Heart left ventricle (tissue), 16 donors: Measurements from ENCODE around the gene HTT-AS. TPM values are rescaled to one million over a fixed set of nuclear protein-coding genes. Genes with fewer than 3 reads are reported as not detected.
"Not testable (repeated sequence)": the region's sequence is repeated elsewhere in the genome, so short reads cannot be mapped to it uniquely, and the experiment has no call there.

ENCODE experiments used
- ATAC-seq, 4 donors: fragments of 200-7000 bp; cut with Tn5 transposase; one replicate each; pipeline ENCODE4 v1.9.1; 2020 to 2022; ENCODE audit warnings: moderate library complexity in 4 of 4, mild to moderate bottlenecking in 3 of 4, moderate number of reproducible peaks in 1 of 4
- DNase-seq, 5 donors: peaks; one replicate each; pipeline ENCODE4 v3.0.0-alpha.2; 2020
- H3K27ac ChIP-seq, 12 donors: fragments of 200-600 bp; sonication (generic) in 4 of 12; one replicate each; pipeline versions ENCODE4 v1.5.0 to v1.8.0; 2016 to 2022; ENCODE audit warnings: mild to moderate bottlenecking in 2 of 12
- H3K27me3 ChIP-seq, 9 donors: fragments of 200-600 bp; sonication (generic) in 2 of 9; one replicate each; pipeline versions ENCODE4 v1.5.1 to v1.8.0; 2016 to 2022; ENCODE audit warnings: mild to moderate bottlenecking in 3 of 9
- H3K36me3 ChIP-seq, 9 donors: fragments of 200-600 bp; sonication (generic) in 2 of 9; one replicate each; pipeline versions ENCODE4 v1.5.0 to v1.8.0; 2018 to 2022; ENCODE audit warnings: mild to moderate bottlenecking in 2 of 9
- H3K4me1 ChIP-seq, 12 donors: fragments of 200-600 bp; sonication (generic) in 4 of 12; one replicate each; pipeline versions ENCODE4 v1.5.0 to v1.8.0; 2016 to 2022; ENCODE audit warnings: mild to moderate bottlenecking in 3 of 12
- H3K4me3 ChIP-seq, 12 donors: fragments of 200-600 bp; sonication (generic) in 4 of 12; one replicate each; pipeline versions ENCODE4 v1.5.0 to v1.8.0; 2017 to 2022; ENCODE audit warnings: mild to moderate bottlenecking in 9 of 12, moderate library complexity in 4 of 12
- H3K9me3 ChIP-seq, 12 donors: fragments of 200-600 bp; sonication (generic) in 4 of 12; one replicate each; pipeline versions ENCODE4 v1.5.0 to v1.8.0; 2016 to 2022; ENCODE audit warnings: mild to moderate bottlenecking in 1 of 12
- CTCF ChIP-seq, 12 donors: fragments of 200-600 bp; sonication (generic) in 4 of 12; IDR thresholded peaks; one replicate each; pipeline versions ENCODE4 v1.5.0 to v1.8.0; 2018 to 2022; ENCODE audit warnings: antibody characterized with exemption in 12 of 12, mild to moderate bottlenecking in 5 of 12
- POLR2A ChIP-seq, 2 donors: fragments of 450-650 bp; IDR thresholded peaks; one replicate each; pipeline ENCODE4 v1.6.1; 2017; ENCODE audit warnings: antibody characterized with exemption in 2 of 2, mild to moderate bottlenecking in 2 of 2, moderate library complexity in 2 of 2
- WGBS, 4 donors: extraction: QIAGEN DNeasy Blood & Tissue Kit in 2 of 4; methylation state at CpG; one replicate each; pipeline versions ENCODE4 v1.1.5 to v1.1.7; 2013 to 2018; 5-methylcytosine and 5-hydroxymethylcytosine counted together
- intact Hi-C, 10 donors: fragments of 100-400 bp; cut with DNase I; formaldehyde crosslinking; loops; one replicate each; pipeline versions ENCODE4 v1.11.1 to v1.14.2; 2022
- polyA plus RNA-seq, 2 donors: library from polyadenylated mRNA; stranded (reverse); fragments of 200-250 nt; gene quantifications; one replicate each; pipeline ENCODE4 v1.2.3, GENCODE V29; 2013
- total RNA-seq, 9 donors: library from RNA; depleted of rRNA in 2 of 9; stranded (reverse); fragments of >200 nt in 2 of 9; fragmentation: NEBNext Ultra II Directional in 3 of 9; extraction: Animal tissue kit (Norgen Biotek cat#: 25700) in 3 of 9; gene quantifications; one replicate each; pipeline versions ENCODE4 v1.1.0 to v1.2.4, GENCODE V29; 2016 to 2023
- donor health status: ischemic (EF 13 %, LVEDD 7.1; RV severe dilation, severe dysfunction).
- donor health status: healthy with polysubstance abuse.
- donor health status: DM: no; HTN: yes; CAD: no.
- donor health status: DM: no; HTN: no; CAD: no.
- donor health status: ischemic (EF 25% LVEDD 6.9; RV normal size, moderate dysfunction).
- donor health status: ischemic (EF 25% LVEDD 5.7; RV mildly dilated, moderate dysfunction).
- donor health status: healthy.
- donor health status: DM: yes; HTN: yes; CAD: no.
- donor health status: ischemic (EF 35%, LVEDD 5.7; RV mildly dilated, moderate dysfunction).
- donor health status: nonischemic (EF 11% LVEDD 7.7; RV severe dilation, severe dysfunction).
- donor health status: DM: yes; HTN: yes; CAD: no.
- donor health status: PGD.
- donor health status: ischemic (EF 29% LVEDD 5.4; RV normal size, mild dysfunction).
- donor health status: nonischemic (EF 23%, LVEDD 6.1; RV moderate dilation, normal function).

Gene HTT-AS
- total and polyA plus RNA-seq, 11 donors = not detected

DNA sequence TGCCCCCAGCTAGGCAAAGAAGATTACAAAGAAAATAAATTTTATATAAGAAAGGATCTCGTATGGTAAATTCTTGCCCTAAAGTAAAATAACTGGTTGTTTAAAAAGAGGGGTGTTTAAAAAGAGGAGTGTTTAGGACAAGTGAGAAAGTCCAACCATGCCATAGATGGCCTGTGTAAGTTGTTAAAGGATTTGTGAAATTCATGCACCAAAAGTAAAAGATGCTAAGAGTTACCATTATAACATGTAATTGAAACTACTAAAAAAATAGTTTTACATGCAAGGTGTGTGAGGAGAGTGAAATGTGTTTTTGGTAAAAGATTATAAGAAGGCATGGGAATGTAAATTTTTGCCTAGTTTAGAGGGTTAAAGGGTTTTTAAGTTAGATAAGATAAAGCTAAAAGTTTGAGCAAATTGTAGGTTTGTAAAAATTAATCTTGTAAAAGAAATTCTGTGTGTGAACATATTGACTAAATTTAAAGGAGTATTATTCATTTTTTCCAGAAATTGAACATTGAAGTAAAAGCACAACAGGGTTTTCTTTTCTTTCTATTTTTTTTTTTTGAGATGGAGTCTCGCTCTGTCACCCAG lies 20.1 kb downstream of the HTT-AS start:
- DNase-seq = no peak
- Histone ChIP-seq H3K9me3 (peaks cover 0 to 17% (median 5%) of the 10 kb centered on the region in 12 donors), H3K27ac (no peak overlapping the region), H3K4me1 (peaks cover 0 to 8% (median 0%) of the 10 kb centered on the region in 12 donors), H3K27me3 (no peaks in the 10 kb centered on the region), H3K36me3 (no peaks in the 10 kb centered on the region), H3K4me3 (no peak overlapping the region)
- TF ChIP-seq POLR2A (IDR thresholded peaks at IDR 0.05) (no peak), CTCF (IDR thresholded peaks at IDR 0.05) (no peak)
- intact Hi-C loops = no loop called here
- WGBS, 4 donors = 93 to 99% (median 96%) methylated on average over 2 of the region's 2 CpGs
- ATAC-seq = no peak

DNA sequence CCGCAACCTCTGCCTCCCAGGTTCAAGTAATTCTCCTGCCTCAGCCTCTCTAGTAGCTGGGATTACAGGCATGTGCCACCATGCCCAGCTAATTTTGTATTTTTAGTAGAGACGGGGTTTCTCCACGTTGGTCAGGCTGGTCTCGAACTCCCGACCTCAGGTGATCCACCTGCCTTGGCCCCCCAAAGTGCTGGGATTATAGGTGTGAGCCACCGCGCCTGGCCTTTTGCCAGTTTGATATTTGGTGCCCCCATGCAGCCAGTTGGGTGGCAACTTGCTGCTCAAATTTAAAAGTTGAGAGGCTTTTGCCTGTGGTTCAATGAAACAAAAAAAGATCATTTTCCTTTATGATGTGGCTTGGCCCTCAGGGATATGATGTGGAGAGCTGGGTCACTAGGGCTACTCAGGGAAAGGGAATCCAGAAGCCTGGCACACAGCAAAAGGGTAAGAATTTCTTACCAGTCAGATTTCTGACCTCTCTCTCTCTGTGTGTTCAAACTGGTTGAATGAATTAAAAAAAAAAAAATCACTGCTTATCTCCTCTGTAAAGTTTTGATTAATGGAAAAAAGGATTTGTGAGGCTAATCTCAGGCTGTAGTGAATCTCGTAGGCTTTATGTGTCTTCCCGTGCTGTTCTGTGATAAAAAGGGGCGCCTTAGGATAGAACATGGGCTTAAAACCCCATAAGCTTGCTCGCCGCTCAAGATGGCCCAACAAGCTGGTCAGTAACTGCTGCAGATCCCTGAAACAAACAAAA lies 23.0 kb downstream of the HTT-AS start:
- intact Hi-C loops, DNase-seq, H3K27me3 ChIP-seq, H3K4me3 ChIP-seq, H3K36me3 ChIP-seq, ATAC-seq, H3K27ac ChIP-seq: not testable (repeated sequence)
- WGBS, 4 donors = 87 to 93% (median 91%) methylated on average over 10 to 12 of the region's 12 CpGs
- peaks cover 0 to 15% (median 4%) of the 10 kb centered on the region in 12 donors for H3K9me3 ChIP-seq
- H3K4me1 ChIP-seq = peaks cover 0 to 15% (median 0%) of the 10 kb centered on the region in 12 donors

DNA sequence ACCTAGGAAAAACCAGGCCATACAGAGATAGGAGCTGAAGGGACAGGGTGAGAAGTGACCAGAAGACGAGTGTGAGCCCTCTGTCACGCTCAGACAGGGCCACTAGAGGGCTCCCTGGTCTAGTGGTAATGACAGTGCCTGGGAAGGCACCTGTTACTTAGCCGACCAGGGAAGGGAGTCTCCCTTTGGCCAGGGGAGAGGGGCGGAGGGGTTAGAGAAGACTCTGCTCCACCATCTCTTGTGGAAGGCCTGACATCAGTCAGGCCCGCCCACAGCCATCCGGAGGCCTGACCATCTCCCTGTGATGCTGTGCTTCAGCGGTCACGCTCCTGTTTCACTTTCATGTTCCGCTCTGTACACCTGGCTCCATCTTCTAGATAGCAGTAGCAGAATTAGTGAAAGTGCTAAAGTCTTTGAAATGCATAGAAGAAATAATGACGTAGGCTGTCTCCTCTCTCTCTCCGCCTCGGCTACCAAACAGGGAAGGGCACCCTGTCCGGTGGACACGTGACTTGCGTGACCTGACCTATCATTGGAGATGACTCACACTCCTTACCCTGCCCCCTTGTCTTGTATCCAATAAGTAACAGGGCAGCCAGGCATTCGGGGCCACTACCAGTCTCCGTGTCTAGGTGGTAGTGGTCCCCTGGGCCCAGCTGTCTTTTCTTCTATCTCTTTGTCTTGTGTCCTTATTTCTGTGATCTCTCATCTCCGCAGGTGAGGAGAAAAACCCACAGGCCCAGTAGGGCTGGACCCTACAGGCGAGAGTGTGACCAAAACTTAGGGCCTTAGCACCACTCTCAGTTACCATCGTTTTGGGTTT lies 26.7 kb downstream of the HTT-AS start:
- ATAC-seq (peak; percentile 40 to 70 (median 56)), DNase-seq (peak; percentile 56 to 79 (median 66))
- Histone ChIP-seq H3K9me3 (no peaks in the 10 kb centered on the region), H3K4me3 (peak overlapping the region in 6 of 12 donors; percentile 21 to 39 (median 30)), H3K4me1 (peaks cover 0 to 35% (median 7%) of the 10 kb centered on the region in 12 donors), H3K27ac (peak overlapping the region in 1 of 12 donors; percentile 49), H3K36me3 (no peaks in the 10 kb centered on the region), H3K27me3 (no peaks in the 10 kb centered on the region)
- TF ChIP-seq POLR2A (IDR thresholded peaks at IDR 0.05) (no peak), CTCF (IDR thresholded peaks at IDR 0.05) (peak; percentile 64 to 81 (median 74))
- WGBS, 4 donors = 56 to 58% (median 57%) methylated on average over 20 of the region's 20 CpGs
- intact Hi-C loops = no loop called here

- ATAC-seq (no peak), DNase-seq (no peak)
- H3K27ac ChIP-seq = peak overlapping the region in 1 of 12 donors; percentile 69
- H3K27me3 ChIP-seq = no peaks in the 10 kb centered on the region
- intact Hi-C loops = no loop called here
- H3K4me1 ChIP-seq = peaks cover 0 to 45% (median 14%) of the 10 kb centered on the region in 12 donors
- H3K36me3 ChIP-seq = no peaks in the 10 kb centered on the region
- 84 to 88% (median 85%) methylated on average over 4 of the region's 4 CpGs for WGBS, 4 donors
- TF ChIP-seq CTCF (IDR thresholded peaks at IDR 0.05) (no peak), POLR2A (IDR thresholded peaks at IDR 0.05) (no peak)
- no peak overlapping the region for H3K4me3 ChIP-seq
- no peaks in the 10 kb centered on the region for H3K9me3 ChIP-seq
Observed at GRCh38 chr4:3046623-3047022, 27.7 kb downstream of the HTT-AS start.
